K562 (cell line): ENCODE results near the gene WAS. TPM values are rescaled to one million over a fixed set of nuclear protein-coding genes. Genes with fewer than 3 reads are reported as not detected.
A peak's percentile ranks its signal among the peaks of the same experiment; 100 is the strongest.

Experiments
- ARID2 ChIP-seq: fragments of 450-650 bp; IDR thresholded peaks from 2 replicates; pipeline ENCODE4 v1.6.1; 2017; ENCODE audit warnings: antibody characterized with exemption, mild to moderate bottlenecking
- ATF1 ChIP-seq, 2 experiments: fragments of 450-650 bp in 1 of 2; IDR thresholded peaks; 2 replicates each; pipeline ENCODE4 v1.6.1; 2016; ENCODE audit warnings: missing compliant biosample characterization in 1 of 2, missing genetic modification characterization in 1 of 2
- CHD2 ChIP-seq: IDR thresholded peaks from 2 replicates; pipeline ENCODE4 v1.6.1; 2011; ENCODE audit warnings: low read depth, low read length
- DMBX1 ChIP-seq: fragments of 250-450 bp; sonication (Bioruptor Pico); IDR thresholded peaks from 2 replicates; pipeline ENCODE4 v1.8.0; 2022; ENCODE audit warnings: inconsistent platforms, mild to moderate bottlenecking, moderate library complexity, borderline replicate concordance
- ESRRB ChIP-seq: fragments of 250-450 bp; sonication (Bioruptor Pico); IDR thresholded peaks from 2 replicates; pipeline ENCODE4 v1.5.0; 2020; ENCODE audit warnings: mild to moderate bottlenecking, moderate library complexity, borderline replicate concordance
- ETS2 ChIP-seq: IDR thresholded peaks from 2 replicates; pipeline ENCODE4 v1.6.1; 2016; ENCODE audit warnings: borderline replicate concordance, missing genetic modification characterization, mild to moderate bottlenecking, moderate library complexity, missing compliant biosample characterization; ENCODE audit not compliant: poor library complexity, severe bottlenecking
- FOXP1 ChIP-seq: sonication (generic); formaldehyde crosslinking; IDR thresholded peaks from 2 replicates; pipeline ENCODE4 v1.8.0; 2022; ENCODE audit warnings: mild to moderate bottlenecking, missing genetic modification reagents
- GABPB1 ChIP-seq: sonication (generic); formaldehyde crosslinking; IDR thresholded peaks from 2 replicates; pipeline ENCODE4 v1.8.0; 2022; ENCODE audit warnings: mild to moderate bottlenecking, missing genetic modification reagents
- GABPB2 ChIP-seq: fragments of 250-450 bp; sonication (Bioruptor Pico); conservative IDR thresholded peaks from 2 replicates; pipeline ENCODE4 v1.5.1; 2021; ENCODE audit warnings: mild to moderate bottlenecking
- KAT8 ChIP-seq: fragments of 450-650 bp; IDR thresholded peaks from 2 replicates; pipeline ENCODE4 v1.6.1; 2016; ENCODE audit warnings: low read depth, mild to moderate bottlenecking
- KDM1A ChIP-seq, 2 experiments: fragments of 450-650 bp; IDR thresholded peaks; 2 replicates each; pipeline ENCODE4 v1.6.1; 2016; ENCODE audit warnings: mild to moderate bottlenecking in 2 of 2
- LARP7 ChIP-seq: fragments of 450-650 bp; IDR thresholded peaks from 2 replicates; pipeline ENCODE4 v1.6.1; 2016
- NBN ChIP-seq: fragments of 450-650 bp; IDR thresholded peaks from 2 replicates; pipeline ENCODE4 v1.6.1; 2016; ENCODE audit warnings: low read depth, mild to moderate bottlenecking
- NCOA4 ChIP-seq: fragments of 450-650 bp; IDR thresholded peaks from 2 replicates; pipeline ENCODE4 v1.6.1; 2018; ENCODE audit warnings: mild to moderate bottlenecking; ENCODE audit not compliant: partially characterized antibody
- NCOA6 ChIP-seq: fragments of 450-650 bp; IDR thresholded peaks from 2 replicates; pipeline ENCODE4 v1.6.1; 2017; ENCODE audit warnings: mild to moderate bottlenecking
- NONO ChIP-seq, 2 experiments: fragments of 200-400 bp in 1 of 2; fragments of 450-650 bp in 1 of 2; formaldehyde crosslinking in 1 of 2; IDR thresholded peaks; 2 replicates each; pipeline ENCODE4 v1.6.1; 2017; ENCODE audit warnings: low read depth in 2 of 2, mild to moderate bottlenecking in 2 of 2, moderate library complexity in 2 of 2, low read length in 1 of 2
- PHF20 ChIP-seq: fragments of 450-650 bp; IDR thresholded peaks from 2 replicates; pipeline ENCODE4 v1.6.1; 2018; ENCODE audit not compliant: partially characterized antibody
- POLR2AphosphoS2 ChIP-seq: IDR thresholded peaks from 2 replicates; pipeline ENCODE4 v1.6.1; 2012; ENCODE audit warnings: low read length, improper control_type of control experiment
- RFX1 ChIP-seq: fragments of 450-650 bp; IDR thresholded peaks from 2 replicates; pipeline ENCODE4 v1.6.1; 2016; ENCODE audit warnings: mild to moderate bottlenecking, moderate library complexity
- TAF1 ChIP-seq: IDR thresholded peaks from 2 replicates; pipeline ENCODE4 v1.6.1; 2011; ENCODE audit warnings: mild to moderate bottlenecking, low read length, moderate library complexity; ENCODE audit not compliant: insufficient read depth, control insufficient read depth, severe bottlenecking; ENCODE audit errors: extremely low read depth
- TSC22D4 ChIP-seq: fragments of 450-650 bp; IDR thresholded peaks from 2 replicates; pipeline ENCODE4 v1.6.1; 2016; ENCODE audit warnings: missing genetic modification characterization, missing biosample characterization, control low read depth
- ZFX ChIP-seq: sonication (generic); formaldehyde crosslinking; IDR thresholded peaks from 2 replicates; pipeline ENCODE4 v1.8.0; 2022; ENCODE audit warnings: mild to moderate bottlenecking, missing genetic modification reagents, moderate library complexity
- ZKSCAN8 ChIP-seq: fragments of 200-800 bp; sonication (Bioruptor generic); IDR thresholded peaks from 2 replicates; pipeline ENCODE4 v1.6.1; 2016; ENCODE audit warnings: missing genetic modification characterization, missing compliant biosample characterization
- ZNF274 ChIP-seq: IDR thresholded peaks from 2 replicates; pipeline ENCODE4 v1.6.1; 2011; ENCODE audit warnings: low read depth, mild to moderate bottlenecking, low read length, moderate library complexity, borderline replicate concordance
- ZNF408 ChIP-seq: fragments of 250-450 bp; sonication (Bioruptor Pico); IDR thresholded peaks from 2 replicates; pipeline ENCODE4 v1.4.0; 2020; ENCODE audit warnings: low read depth, mild to moderate bottlenecking, moderate library complexity
- ZNF507 ChIP-seq: conservative IDR thresholded peaks from 2 replicates; pipeline ENCODE4 v1.6.1; 2017; ENCODE audit warnings: missing genetic modification characterization, missing compliant biosample characterization
- ZNF589 ChIP-seq: fragments of 200-800 bp; sonication (Bioruptor generic); IDR thresholded peaks from 2 replicates; pipeline ENCODE4 v1.6.1; 2016; ENCODE audit warnings: low read depth, missing genetic modification characterization, missing compliant biosample characterization
- ZNF77 ChIP-seq: fragments of 250-450 bp; sonication (Bioruptor Pico); IDR thresholded peaks from 2 replicates; pipeline ENCODE4 v1.5.0; 2020
- polyA plus RNA-seq, 8 experiments: library from polyadenylated mRNA; depleted of rRNA in 4 of 8; stranded (reverse) in 5 of 8; unstranded in 3 of 8; fragments of >200 nt; fragmentation: Nextera tagmentation in 2 of 8; fragmentation: Illumina TruSeq in 1 of 8; extraction: Ambion mirVana in 2 of 8; extraction: Trizol in 1 of 8; gene quantifications; 2 replicates each; pipeline versions ENCODE4 v1.2.1 to v1.2.3, GENCODE V29; 2011 to 2014; ENCODE audit warnings: inconsistent platforms in 1 of 8, missing spikeins in 1 of 8
- total RNA-seq, 7 experiments: library from RNA; depleted of rRNA in 6 of 7; stranded (reverse); fragments of >200 nt in 6 of 7; fragmentation: Illumina TruSeq in 2 of 7; extraction: Trizol in 2 of 7; gene quantifications; 2 replicates each; pipeline versions ENCODE4 v1.2.1 to v1.2.3, GENCODE V29; 2011 to 2021; ENCODE audit warnings: low replicate concordance in 1 of 7
- TF ChIP-seq, protein P1 (sequence below): sonication (generic); formaldehyde crosslinking; IDR thresholded peaks from 2 replicates; pipeline ENCODE4 v1.8.0; 2022; ENCODE audit warnings: missing genetic modification reagents, mild to moderate bottlenecking, moderate library complexity, borderline replicate concordance
- TF ChIP-seq, protein P2 (sequence below): fragments of 250-450 bp; sonication (Bioruptor Pico); IDR thresholded peaks from 2 replicates; pipeline ENCODE4 v1.8.0; 2021; ENCODE audit warnings: moderate library complexity, mild to moderate bottlenecking, inconsistent platforms

Gene WAS
- total and polyA plus RNA-seq, 9 of the 15 experiments (the other 6 are each of a cell fraction or from before 2014, with no cell fraction given) = 0.11 to 16.1 (median 3.8) TPM

DNA sequence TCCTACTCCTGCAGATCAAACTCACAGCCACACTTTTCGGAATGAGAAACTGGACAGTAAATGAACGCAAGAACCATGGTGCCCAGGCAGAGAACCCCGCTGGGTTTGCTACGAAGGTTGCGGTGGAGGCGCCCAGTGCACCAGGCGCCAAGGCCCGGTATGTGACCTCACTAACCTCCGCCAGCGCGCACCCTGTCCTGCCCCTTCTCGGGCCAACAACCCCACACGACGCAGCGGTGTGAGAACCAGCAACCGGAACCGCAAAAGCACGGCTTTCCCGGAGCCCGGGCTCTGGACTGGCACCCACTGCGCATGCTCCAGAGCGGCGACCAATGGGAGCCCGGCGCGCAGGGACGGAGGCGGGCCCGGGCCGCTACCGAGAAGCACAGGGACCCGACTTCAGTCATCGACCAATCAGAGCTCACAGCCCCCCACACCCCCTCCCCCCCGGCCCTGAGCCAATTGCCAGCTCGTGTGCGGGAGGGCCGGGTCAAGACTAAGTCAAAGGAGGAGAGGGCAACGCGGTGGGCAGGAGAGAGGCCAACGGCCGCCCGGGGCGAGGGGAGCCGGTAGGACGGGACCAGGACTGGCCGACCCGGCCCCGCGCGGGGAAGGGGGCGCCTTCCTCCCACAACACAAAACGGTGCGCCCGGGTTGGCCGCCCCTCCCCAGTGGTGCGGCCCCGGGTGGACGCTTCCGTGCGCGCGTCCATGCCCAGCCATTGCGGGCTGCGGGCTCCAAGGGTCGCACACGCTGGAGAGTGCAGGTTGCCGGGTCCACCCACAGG is 7.3 kb upstream of the WAS start (continued):
- TF ChIP-seq, protein P1, sequence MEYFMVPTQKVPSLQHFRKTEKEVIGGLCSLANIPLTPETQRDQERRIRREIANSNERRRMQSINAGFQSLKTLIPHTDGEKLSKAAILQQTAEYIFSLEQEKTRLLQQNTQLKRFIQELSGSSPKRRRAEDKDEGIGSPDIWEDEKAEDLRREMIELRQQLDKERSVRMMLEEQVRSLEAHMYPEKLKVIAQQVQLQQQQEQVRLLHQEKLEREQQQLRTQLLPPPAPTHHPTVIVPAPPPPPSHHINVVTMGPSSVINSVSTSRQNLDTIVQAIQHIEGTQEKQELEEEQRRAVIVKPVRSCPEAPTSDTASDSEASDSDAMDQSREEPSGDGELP (CRISPR knock-in tag) = peak; percentile 64
- TF ChIP-seq ARID2 (no peak), LARP7 (no peak), ZNF507 (no peak), NBN (no peak), NCOA4 (no peak), ZFX (peak; percentile 80), RFX1 (no peak), NCOA6 (no peak), TAF1 (peak; percentile 73), ESRRB (CRISPR knock-in tag) (no peak), NONO (IDR thresholded peaks at IDR 0.05; ENCODE audit: low read depth in 2 of 2, low read length in 1 of 2) (peak; percentile 15 to 97; a peak in 3 of 4 replicates), GABPB1 (peak; percentile 63; the same call in 1 of the 2 replicates), ZKSCAN8 (no peak), ZNF274 (no peak), ATF1 (CRISPR knock-in tag; IDR thresholded peaks at IDR 0.05) (no peak), ATF1 (tag; IDR thresholded peaks at IDR 0.05) (peak; percentile 53), ZNF408 (CRISPR knock-in tag) (no peak), CHD2 (no peak), DMBX1 (CRISPR knock-in tag) (no peak), FOXP1 (CRISPR knock-in tag) (no peak), ZNF77 (CRISPR knock-in tag) (no peak), ZNF589 (CRISPR knock-in tag) (no peak), KAT8 (no peak), POLR2AphosphoS2 (no peak), KDM1A (IDR thresholded peaks at IDR 0.05) (no peak; a peak in 1 of 4 replicates), TSC22D4 (tag) (no peak), PHF20 (no peak), ETS2 (tag) (no peak), GABPB2 (CRISPR knock-in tag) (no peak)
- TF ChIP-seq, protein P2, sequence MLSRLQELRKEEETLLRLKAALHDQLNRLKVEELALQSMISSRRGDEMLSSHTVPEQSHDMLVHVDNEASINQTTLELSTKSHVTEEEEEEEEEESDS (CRISPR knock-in tag) = no peak
